Prostate gland (tissue), 2 donors: ENCODE measurements around the gene SASH3.

Source experiments
- CTCF ChIP-seq, 4 experiments: fragments of 200-600 bp in 2 of 4; fragments of 450-650 bp in 2 of 4; sonication (generic) in 2 of 4; IDR thresholded peaks; 1 replicate in 3 of 4; 2 replicates in 1 of 4; pipeline ENCODE4 v1.5.1; 2016 to 2019; ENCODE audit warnings: antibody characterized with exemption in 4 of 4, mild to moderate bottlenecking in 2 of 4, moderate library complexity in 2 of 4
- POLR2A ChIP-seq: fragments of 450-650 bp; IDR thresholded peaks from one replicate; pipeline ENCODE4 v1.6.1; 2016; ENCODE audit warnings: antibody characterized with exemption, mild to moderate bottlenecking

GRCh38 chrX:129784371-129784770, 4.6 kb downstream of the SASH3 start:
- TF ChIP-seq CTCF (IDR thresholded peaks at IDR 0.05) = no peak
- TF ChIP-seq POLR2A = no peak
